GM19328 (cell line): ENCODE data around the gene KCNH5.
"Not testable (repeated sequence)": the region's sequence is repeated elsewhere in the genome, so short reads cannot be mapped to it uniquely, and the experiment has no call there.

Experiments used
- ATAC-seq: cut with Tn5 transposase; IDR thresholded peaks from one replicate; pipeline ENCODE4 v1.9.1; 2021; ENCODE audit warnings: mild to moderate bottlenecking, moderate library complexity; ENCODE audit not compliant: unreplicated experiment

KCNH5 gene

GRCh38 chr14:62886461-62886860, 158.8 kb downstream of the KCNH5 start:
- ATAC-seq, result no peak

- ATAC-seq, result no peak
These were observed 159.8 kb downstream of the KCNH5 start for GRCh38 chr14:62885451-62885850.

DNA sequence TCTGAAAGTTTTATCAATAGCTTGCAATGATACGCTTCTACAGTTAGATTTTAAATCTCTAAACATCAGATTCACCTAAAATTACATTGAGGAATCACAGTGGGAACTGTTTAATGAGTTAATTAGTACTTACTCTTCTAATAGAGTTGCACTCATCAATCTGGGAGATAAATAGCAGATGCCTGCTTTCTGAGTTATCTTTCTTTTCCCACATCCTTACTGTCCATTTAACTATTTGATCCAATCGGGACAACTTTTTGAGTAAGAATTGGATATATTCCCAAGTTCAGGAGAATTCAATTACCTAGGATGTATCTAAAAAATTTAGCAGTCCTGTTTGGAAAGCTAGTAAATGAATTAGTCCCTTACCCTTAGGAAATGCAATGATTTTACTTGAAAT, 162.3 kb downstream of the KCNH5 start:
- no peak for ATAC-seq

DNA sequence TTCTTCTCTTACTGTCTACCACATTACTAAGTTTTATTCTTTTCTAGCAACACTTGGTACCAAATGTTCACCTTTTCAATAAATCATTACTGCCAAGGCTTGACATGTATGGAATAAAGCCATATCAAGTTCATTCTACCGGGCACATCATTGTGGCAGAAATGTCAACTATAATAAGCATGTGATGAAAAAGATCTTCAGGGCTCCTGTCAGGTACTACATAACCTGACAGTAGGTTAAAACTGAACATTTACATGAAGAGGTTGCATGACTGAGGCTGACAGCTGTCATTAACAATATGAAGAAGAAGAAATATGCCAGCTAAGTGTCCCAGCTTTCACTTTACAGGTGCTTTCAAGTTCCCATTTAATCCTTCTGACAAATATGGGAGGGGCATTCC, 178.9 kb downstream of the KCNH5 start:
- ATAC-seq, result no peak

DNA sequence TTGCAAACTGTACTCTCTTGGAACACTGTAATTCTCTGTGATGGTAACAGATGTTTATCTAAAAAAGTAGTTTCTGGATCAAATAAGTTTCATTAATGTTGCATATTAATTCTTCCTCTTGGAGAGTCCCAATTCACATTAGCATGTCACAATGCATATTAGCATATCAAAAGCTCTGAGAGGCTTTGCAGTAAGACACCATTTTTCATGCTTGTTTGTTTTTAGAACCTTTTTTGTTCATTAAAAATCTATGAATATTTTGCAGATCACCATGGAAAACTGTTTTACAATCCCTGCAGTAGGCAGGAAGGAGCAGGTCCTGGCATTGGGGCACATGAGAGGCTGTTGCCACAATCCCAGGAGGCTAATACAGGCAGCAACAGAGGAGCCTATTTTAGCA, 180.7 kb downstream of the KCNH5 start:
- no peak for ATAC-seq

DNA sequence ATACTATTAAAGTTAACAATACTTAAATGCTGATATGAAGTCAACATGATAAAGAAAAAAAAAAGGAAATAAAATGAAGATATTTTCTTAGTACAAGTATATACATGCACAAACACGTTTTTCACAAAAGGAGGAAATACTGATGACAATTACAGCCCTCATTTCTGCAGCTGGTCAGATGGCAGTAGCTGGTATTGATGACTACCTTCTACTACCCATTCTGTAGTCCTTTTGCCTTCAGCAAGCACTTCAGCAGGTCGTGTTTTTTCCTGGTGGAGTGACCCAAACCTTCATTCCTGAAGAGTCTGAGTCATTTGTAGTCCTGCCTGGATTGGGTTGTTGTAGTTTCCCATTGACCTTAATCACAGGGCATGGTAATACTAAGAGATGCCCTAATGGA, 187.2 kb downstream of the KCNH5 start:
- not testable (repeated sequence) for ATAC-seq

DNA sequence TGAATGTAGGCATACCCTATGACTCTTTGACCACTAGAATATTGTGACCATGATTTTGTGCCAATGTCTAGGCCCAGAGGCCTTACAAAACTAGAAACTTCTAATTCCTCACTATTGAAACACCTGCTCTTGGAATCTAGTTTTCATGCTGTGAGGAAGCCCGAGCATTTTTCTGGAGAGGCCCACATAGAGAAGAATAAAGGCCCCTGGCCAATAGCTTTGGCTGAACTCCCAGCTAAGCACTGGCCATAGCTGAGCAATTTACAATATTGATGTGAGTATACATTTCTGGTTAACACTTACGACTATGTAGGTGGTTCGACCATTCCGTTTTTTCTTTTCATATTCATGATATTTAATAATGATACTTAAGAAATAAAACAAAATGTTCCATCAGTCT, 190.3 kb downstream of the KCNH5 start:
- no peak for ATAC-seq

GRCh38 chr14:62847168-62847567, 198.1 kb downstream of the KCNH5 start:
- no peak for ATAC-seq

- ATAC-seq, result no peak
These were observed 200.7 kb downstream of the KCNH5 start for GRCh38 chr14:62844546-62844945.

DNA sequence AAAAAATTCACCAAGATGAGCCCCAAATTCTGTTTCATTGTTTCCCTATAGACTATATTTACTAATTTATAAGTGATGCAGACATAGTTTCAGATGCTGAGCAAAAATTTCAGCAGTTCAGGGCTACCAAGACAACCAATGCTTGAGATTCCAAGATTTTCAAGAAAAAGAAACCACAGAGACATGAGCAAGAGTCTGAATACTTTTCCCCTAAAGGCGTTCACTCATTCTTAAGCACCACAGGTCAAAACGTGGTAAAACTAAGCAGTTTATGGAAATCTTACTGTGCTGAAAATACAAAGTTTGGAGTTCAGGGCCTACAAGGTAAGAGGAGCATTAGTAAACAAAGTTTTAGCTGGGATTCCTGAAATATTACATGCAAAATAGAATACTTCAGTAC, 221.2 kb downstream of the KCNH5 start:
- no peak for ATAC-seq

DNA sequence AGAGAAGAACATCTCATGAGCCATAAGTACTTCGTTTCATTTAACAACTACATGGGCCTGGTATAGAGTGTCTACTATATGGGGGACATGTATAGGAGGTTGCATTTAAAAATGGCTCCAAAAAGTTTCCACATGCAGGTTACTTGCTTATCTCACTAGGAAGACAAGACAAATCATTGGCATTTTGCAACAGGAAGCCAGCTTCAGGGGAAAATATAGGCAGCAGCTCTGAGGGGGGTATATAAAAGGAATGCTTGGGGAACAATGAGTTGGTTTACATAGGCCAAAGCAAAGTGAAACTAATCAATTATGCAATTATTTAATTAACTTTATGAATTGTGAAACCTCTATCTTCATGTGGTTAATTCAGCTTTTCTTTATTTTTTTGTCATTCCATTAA, 225.3 kb downstream of the KCNH5 start:
- no peak for ATAC-seq

- no peak for ATAC-seq
These were observed 237.6 kb downstream of the KCNH5 start for GRCh38 chr14:62807636-62808035.

- ATAC-seq, result no peak
These were observed 244.7 kb downstream of the KCNH5 start for GRCh38 chr14:62800577-62800976.

DNA sequence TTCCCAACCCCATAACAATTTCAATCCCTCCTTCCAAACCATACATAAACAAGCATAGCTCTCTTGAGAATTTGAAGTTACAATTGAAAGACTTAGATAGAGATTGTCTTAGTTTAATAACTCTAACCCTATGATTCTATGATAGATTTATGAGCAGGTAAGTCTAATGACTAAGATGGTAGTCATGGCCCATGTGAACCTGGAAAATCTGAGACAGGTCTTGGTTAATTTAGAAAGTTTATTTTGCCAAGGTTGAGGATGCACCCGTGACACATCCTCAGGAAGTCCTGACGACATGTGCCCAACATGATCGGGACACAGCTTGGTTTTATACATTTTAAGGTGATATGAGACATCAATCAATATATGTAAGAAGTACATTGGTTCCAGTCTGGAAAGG, 248.8 kb downstream of the KCNH5 start:
- no peak for ATAC-seq

GRCh38 chr14:62792578-62792977, 252.7 kb downstream of the KCNH5 start:
- no peak for ATAC-seq

- not testable (repeated sequence) for ATAC-seq
These were observed 263.9 kb downstream of the KCNH5 start for GRCh38 chr14:62781328-62781727.

GRCh38 chr14:62778852-62779251, 266.4 kb downstream of the KCNH5 start:
- ATAC-seq, result no peak

DNA sequence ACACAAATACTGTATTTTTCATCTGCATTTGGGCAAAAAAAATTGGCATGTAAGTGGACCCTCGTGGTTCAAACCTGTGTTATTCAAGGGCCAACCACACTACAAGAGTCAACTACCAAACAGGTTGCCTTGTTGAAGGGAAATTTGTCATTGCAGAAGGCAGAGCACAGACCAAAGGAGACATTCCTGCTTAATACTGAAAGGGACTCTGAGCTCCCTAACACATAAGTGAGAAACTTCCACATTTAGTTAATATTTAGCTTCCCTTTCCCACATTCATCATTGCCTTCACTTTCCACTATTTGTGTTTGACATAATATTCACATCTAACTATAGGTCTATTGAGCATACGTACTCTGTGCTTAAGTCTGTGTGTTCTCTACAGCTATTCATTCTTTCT, 266.9 kb downstream of the KCNH5 start:
- ATAC-seq, result no peak

DNA sequence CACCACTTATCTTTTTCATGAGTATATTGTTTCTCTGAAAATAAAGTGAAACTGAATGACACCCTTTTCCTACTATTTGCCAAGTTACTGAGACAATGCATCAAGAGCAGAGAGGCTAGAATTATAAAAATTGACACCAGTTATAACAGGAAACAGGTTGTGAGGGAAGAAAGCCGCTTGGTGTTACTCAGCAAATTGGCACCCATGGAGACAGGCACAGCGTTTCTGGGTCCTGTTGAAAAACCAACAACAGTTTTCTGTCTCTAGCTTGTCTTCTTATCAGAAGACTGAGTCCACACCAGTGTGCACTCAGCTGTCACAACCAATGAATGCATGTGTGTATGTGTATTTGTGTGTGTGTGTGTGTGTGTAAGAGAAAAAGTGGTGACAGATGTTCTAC, 267.7 kb downstream of the KCNH5 start:
- no peak for ATAC-seq

DNA sequence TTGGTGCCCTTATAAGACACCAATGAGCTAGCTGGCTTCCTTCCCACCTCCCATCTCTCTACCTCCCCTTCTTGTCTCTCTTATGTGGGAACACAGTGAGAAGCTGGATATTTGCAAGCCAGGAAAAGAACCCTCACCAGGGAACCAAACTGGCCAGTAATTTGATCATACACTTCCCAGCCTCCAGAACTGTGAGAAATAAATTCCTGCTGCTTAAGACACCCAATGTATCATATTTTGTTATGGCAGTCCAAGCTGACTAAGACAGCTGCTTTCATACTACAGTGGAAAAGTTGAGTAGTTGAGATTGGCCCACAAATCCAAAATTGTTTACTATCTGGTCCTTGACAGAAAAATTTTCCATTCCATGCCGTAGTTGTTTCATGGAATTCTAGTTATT, 269.0 kb downstream of the KCNH5 start:
- no peak for ATAC-seq

DNA sequence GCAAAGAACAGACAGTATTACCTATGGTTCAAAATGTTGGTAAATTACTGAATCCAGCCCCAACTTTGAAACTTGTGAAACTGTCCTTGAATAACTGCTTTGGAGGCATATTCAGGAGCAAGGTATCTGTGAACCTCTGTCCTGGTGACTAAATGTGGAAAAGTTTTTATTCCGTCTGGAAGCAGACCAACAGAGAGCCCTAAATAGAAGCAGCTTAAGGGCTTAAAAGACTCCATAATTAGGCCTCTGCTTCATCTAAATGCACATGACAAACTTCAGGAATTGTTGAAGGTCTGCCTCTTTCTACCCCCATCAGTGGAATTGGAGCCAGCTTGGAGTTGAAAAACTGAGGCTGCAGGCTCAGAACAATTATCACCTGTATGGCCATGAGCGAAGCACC, 276.5 kb downstream of the KCNH5 start:
- no peak for ATAC-seq

DNA sequence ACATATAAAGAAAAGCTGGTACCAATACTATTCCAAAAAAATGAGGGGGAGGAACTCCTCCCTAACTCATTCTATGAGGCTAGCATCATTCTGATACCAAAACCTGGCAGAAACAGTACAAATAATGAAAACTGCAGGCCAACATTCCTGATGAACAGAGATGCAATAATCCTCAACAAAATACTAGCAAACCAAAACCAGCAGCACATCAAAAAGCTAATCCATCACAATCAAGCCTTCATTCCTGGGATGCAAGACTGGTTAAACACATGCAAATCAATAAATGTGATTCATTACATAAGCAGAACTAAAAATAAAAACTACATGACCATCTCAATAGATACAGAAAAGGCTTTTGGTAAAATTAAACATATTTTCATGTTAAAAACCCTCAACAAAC, 281.3 kb downstream of the KCNH5 start:
- no peak for ATAC-seq

DNA sequence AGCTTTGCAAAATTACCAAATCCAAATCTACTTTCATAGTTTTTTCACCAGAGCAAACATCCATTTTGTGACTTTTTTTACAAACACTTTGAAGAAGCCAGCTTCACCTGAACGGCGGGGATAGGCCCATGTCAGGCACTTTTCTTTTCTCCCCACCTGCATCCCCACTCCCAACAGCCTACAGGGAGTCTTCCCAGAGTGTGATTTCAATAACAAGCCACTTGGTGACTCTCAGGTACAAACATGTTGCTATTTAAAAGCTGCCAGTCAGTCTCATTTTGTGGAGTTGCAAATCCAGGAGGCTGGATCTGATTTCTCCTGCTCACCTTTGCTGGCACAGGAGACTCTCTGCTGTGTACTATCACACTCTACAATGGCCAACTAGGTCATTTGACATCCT, 285.5 kb downstream of the KCNH5 start:
- no peak for ATAC-seq

DNA sequence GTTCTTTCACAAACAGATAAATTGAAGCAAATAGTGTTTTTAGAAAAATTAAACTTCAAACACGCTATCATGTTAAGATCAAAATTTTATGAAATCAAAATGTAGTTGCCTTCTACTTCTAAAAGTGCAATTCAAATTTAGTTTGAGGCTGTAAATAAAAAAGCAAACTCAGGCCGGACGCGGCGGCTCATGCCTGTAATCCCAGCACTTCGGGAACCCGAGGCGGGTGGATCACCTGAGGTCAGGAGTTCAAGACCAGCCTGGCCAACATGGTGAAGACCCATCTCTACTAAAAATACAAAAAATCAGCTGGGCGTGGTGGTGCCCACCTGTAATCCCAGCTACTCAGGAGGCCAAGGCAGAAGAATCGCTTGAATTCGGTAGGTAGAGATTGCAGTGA, 298.4 kb downstream of the KCNH5 start:
- not testable (repeated sequence) for ATAC-seq
